Measurements from ENCODE around the gene TNS3. TPM values are rescaled to one million over a fixed set of nuclear protein-coding genes. Genes with fewer than 3 reads are reported as not detected.

Gene TNS3
- total RNA-seq, 1 experiment from 2014 or later, result 143 TPM

- BruUV-seq (replicated peaks), result no TSS peak
- H3K27ac ChIP-seq, result no peak overlapping the region
- H3K4me3 ChIP-seq, result no peak overlapping the region
- H4K20me1 ChIP-seq (ENCODE audit: insufficient read depth), result peaks cover 37% of the 10 kb centered on the region; the same call in 1 of the 2 replicates
- ChIA-PET CTCF (no interaction called here), POLR2A (ENCODE audit: unreplicated experiment) (no interaction called here)
- intact Hi-C loops (cut with micrococcal nuclease; ENCODE audit: unreplicated experiment), result no loop called here
- DNase-seq, result no peak
- no peak overlapping the region for H3K4me2 ChIP-seq
- TF ChIP-seq CTCF (conservative IDR thresholded peaks at IDR 0.05) (no peak), EZH2 (IDR thresholded peaks at IDR 0.05; ENCODE audit: low read depth) (no peak)
- H3K27me3 ChIP-seq (ENCODE audit: insufficient read depth, low read depth), result no peaks in the 10 kb centered on the region
- no peaks in the 10 kb centered on the region for H3K9me2 ChIP-seq (ENCODE audit: insufficient read depth)
- peaks cover 84% of the 10 kb centered on the region for H3K36me3 ChIP-seq (ENCODE audit: low read depth)
- no peaks in the 10 kb centered on the region for H3K4me1 ChIP-seq (replicated peaks; ENCODE audit: insufficient read depth)
- no peaks in the 10 kb centered on the region for H3K79me2 ChIP-seq (ENCODE audit: low read depth)
- peaks cover 50% of the 10 kb centered on the region; the same call in 1 of the 2 replicates for H3F3A ChIP-seq (ENCODE audit: insufficient read depth, low read depth)
- no peaks in the 10 kb centered on the region for H3K9me3 ChIP-seq (ENCODE audit: insufficient read depth, low read depth)
- H2AFZ ChIP-seq, result no peak overlapping the region
Measured at GRCh38 chr7:47415318-47416212, 166.3 kb downstream of the TNS3 start.

- no TSS peak for BruUV-seq (replicated peaks)
Measured at GRCh38 chr7:47414342-47415317, 167.3 kb downstream of the TNS3 start.

More at GRCh38 chr7:47414342-47415317, 167.3 kb downstream of the TNS3 start:
- CTCF ChIA-PET, result no interaction called here
- Histone ChIP-seq H3F3A (ENCODE audit: insufficient read depth, low read depth) (peaks cover 50% of the 10 kb centered on the region; the same call in 1 of the 2 replicates), H4K20me1 (ENCODE audit: insufficient read depth) (peaks cover 40% of the 10 kb centered on the region; the same call in 1 of the 2 replicates), H3K9me3 (ENCODE audit: insufficient read depth, low read depth) (no peaks in the 10 kb centered on the region), H3K27me3 (ENCODE audit: insufficient read depth, low read depth) (no peaks in the 10 kb centered on the region), H3K36me3 (ENCODE audit: low read depth) (peaks cover 84% of the 10 kb centered on the region), H3K4me2 (no peak overlapping the region), H2AFZ (no peak overlapping the region), H3K4me3 (no peak overlapping the region), H3K4me1 (replicated peaks; ENCODE audit: insufficient read depth) (no peaks in the 10 kb centered on the region), H3K27ac (no peak overlapping the region), H3K9me2 (ENCODE audit: insufficient read depth) (no peaks in the 10 kb centered on the region), H3K79me2 (ENCODE audit: low read depth) (no peaks in the 10 kb centered on the region)
- intact Hi-C loops (cut with micrococcal nuclease; ENCODE audit: unreplicated experiment), result no loop called here
- POLR2A ChIA-PET (ENCODE audit: unreplicated experiment), result no interaction called here
- TF ChIP-seq EZH2 (IDR thresholded peaks at IDR 0.05; ENCODE audit: low read depth), result no peak
- no peak for TF ChIP-seq CTCF (conservative IDR thresholded peaks at IDR 0.05)
- DNase-seq, result no peak
